GM18517 (cell line): Measurements from ENCODE around the gene PSMC3.

Experiments used
- ATAC-seq: cut with Tn5 transposase; IDR thresholded peaks from one replicate; pipeline ENCODE4 v1.9.1; 2021; ENCODE audit warnings: mild to moderate bottlenecking, moderate library complexity; ENCODE audit not compliant: unreplicated experiment

PSMC3 gene

GRCh38 chr11:47395223-47396048, 30.8 kb downstream of the PSMC3 start:
- no peak for ATAC-seq

- no peak for ATAC-seq
Measured at GRCh38 chr11:47394322-47395222, 31.7 kb downstream of the PSMC3 start.

- no peak for ATAC-seq
Measured at GRCh38 chr11:47394050-47394321, 32.3 kb downstream of the PSMC3 start.

- no peak for ATAC-seq
Measured at GRCh38 chr11:47393163-47394049, 32.8 kb downstream of the PSMC3 start.

- ATAC-seq: no peak
Measured at GRCh38 chr11:47392546-47393162, 33.6 kb downstream of the PSMC3 start.

GRCh38 chr11:47391711-47392432, 34.4 kb downstream of the PSMC3 start:
- no peak for ATAC-seq

GRCh38 chr11:47391077-47391583, 35.1 kb downstream of the PSMC3 start:
- ATAC-seq: no peak

GRCh38 chr11:47390422-47390760, 35.8 kb downstream of the PSMC3 start:
- ATAC-seq: no peak

GRCh38 chr11:47389577-47390421, 36.4 kb downstream of the PSMC3 start:
- ATAC-seq: no peak

GRCh38 chr11:47388697-47389576, 37.3 kb downstream of the PSMC3 start:
- no peak for ATAC-seq

- ATAC-seq: no peak
Measured at GRCh38 chr11:47387944-47388696, 38.1 kb downstream of the PSMC3 start.

- ATAC-seq: no peak
Measured at GRCh38 chr11:47384498-47384897, 41.7 kb downstream of the PSMC3 start.

GRCh38 chr11:47383071-47383470, 43.2 kb downstream of the PSMC3 start:
- no peak for ATAC-seq

- ATAC-seq: no peak
Measured at GRCh38 chr11:47380078-47380477, 46.2 kb downstream of the PSMC3 start.

GRCh38 chr11:47379317-47379716, 46.9 kb downstream of the PSMC3 start:
- no peak for ATAC-seq

GRCh38 chr11:47378836-47379170, 47.4 kb downstream of the PSMC3 start:
- ATAC-seq: peak; percentile 18

GRCh38 chr11:47378010-47378835, 48.0 kb downstream of the PSMC3 start, which contains the start of gene SPI1:
Gene SPI1 (minus strand): TSS chr11:47378547. CDS start chr11:47378353, 194 bp downstream.
- peak; percentile 83 for ATAC-seq
